Liver (tissue), 3 donors: ENCODE measurements around the gene PVALEF.

Experiments
- ATF3 ChIP-seq: IDR thresholded peaks from 2 replicates; pipeline ENCODE4 v1.6.1; 2016; ENCODE audit warnings: antibody characterized with exemption
- CTCF ChIP-seq: fragments of 150-350 bp; IDR thresholded peaks from 2 replicates; pipeline ENCODE4 v1.5.1; 2017; ENCODE audit warnings: improper control_type of control experiment, low read depth, low read length; ENCODE audit not compliant: missing input control
- HNF4G ChIP-seq: IDR thresholded peaks from 2 replicates; pipeline ENCODE4 v1.6.1; 2016; ENCODE audit warnings: antibody characterized with exemption
- JUND ChIP-seq, 2 donors: IDR thresholded peaks; 2 replicates each; pipeline ENCODE4 v1.6.1; 2016; ENCODE audit warnings: antibody characterized with exemption in 2 of 2
- MAX ChIP-seq: IDR thresholded peaks from 2 replicates; pipeline ENCODE4 v1.6.1; 2016; ENCODE audit warnings: antibody characterized with exemption
- RAD21 ChIP-seq, 2 donors: IDR thresholded peaks; 2 replicates each; pipeline ENCODE4 v1.6.1; 2016; ENCODE audit warnings: antibody characterized with exemption in 2 of 2, mild to moderate bottlenecking in 2 of 2
- SP1 ChIP-seq: IDR thresholded peaks from 2 replicates; pipeline ENCODE4 v1.6.1; 2018; ENCODE audit warnings: antibody characterized with exemption, mild to moderate bottlenecking
- YY1 ChIP-seq: IDR thresholded peaks from 2 replicates; pipeline ENCODE4 v1.6.1; 2016; ENCODE audit warnings: antibody characterized with exemption, mild to moderate bottlenecking
- donor health status: healthy.
- donor health status: healthy.

- TF ChIP-seq CTCF, result no peak
- no peak for TF ChIP-seq SP1
- no peak for TF ChIP-seq RAD21 (IDR thresholded peaks at IDR 0.05)
- no peak for TF ChIP-seq ATF3
- TF ChIP-seq MAX, result no peak
- TF ChIP-seq JUND (IDR thresholded peaks at IDR 0.05), result no peak
- TF ChIP-seq HNF4G, result no peak
- TF ChIP-seq YY1, result no peak
Measured at GRCh38 chr17:81191116-81191515, 25.8 kb downstream of the PVALEF start.
